AG04449 (cell line): ENCODE data around the gene SEMA4C.

Source experiments
- CTCF ChIA-PET: fragments of 350-600 bp; formaldehyde crosslinking; extraction: SDS; loops from one replicate; lab custom pipeline; 2021; ENCODE audit warnings: antibody characterized with exemption; lab: Yijun Ruan, JAX
- POLR2A ChIA-PET: fragments of 400-600, 350-600 bp; formaldehyde crosslinking; extraction: SDS; loops from one replicate; lab custom pipeline; 2020; ENCODE audit warnings: antibody characterized with exemption, inconsistent platforms; lab: Yijun Ruan, JAX
- DNase-seq: peaks from one replicate; pipeline ENCODE4 v3.0.0-alpha.2; 2010; ENCODE audit warnings: low read depth, low spot score
- H3K4me3 ChIP-seq: 2 replicates; pipeline ENCODE4 v1.5.1; 2011; ENCODE audit warnings: low read depth, mild to moderate bottlenecking, control low read depth, low read length
- TF ChIP-seq, protein P1 (sequence below): IDR thresholded peaks from one replicate; pipeline ENCODE4 v1.5.1; 2011; ENCODE audit warnings: mild to moderate bottlenecking, moderate library complexity, low read length, control low read depth, inconsistent platforms; ENCODE audit not compliant: insufficient read depth; ENCODE audit errors: missing control alignments

SEMA4C gene

DNA sequence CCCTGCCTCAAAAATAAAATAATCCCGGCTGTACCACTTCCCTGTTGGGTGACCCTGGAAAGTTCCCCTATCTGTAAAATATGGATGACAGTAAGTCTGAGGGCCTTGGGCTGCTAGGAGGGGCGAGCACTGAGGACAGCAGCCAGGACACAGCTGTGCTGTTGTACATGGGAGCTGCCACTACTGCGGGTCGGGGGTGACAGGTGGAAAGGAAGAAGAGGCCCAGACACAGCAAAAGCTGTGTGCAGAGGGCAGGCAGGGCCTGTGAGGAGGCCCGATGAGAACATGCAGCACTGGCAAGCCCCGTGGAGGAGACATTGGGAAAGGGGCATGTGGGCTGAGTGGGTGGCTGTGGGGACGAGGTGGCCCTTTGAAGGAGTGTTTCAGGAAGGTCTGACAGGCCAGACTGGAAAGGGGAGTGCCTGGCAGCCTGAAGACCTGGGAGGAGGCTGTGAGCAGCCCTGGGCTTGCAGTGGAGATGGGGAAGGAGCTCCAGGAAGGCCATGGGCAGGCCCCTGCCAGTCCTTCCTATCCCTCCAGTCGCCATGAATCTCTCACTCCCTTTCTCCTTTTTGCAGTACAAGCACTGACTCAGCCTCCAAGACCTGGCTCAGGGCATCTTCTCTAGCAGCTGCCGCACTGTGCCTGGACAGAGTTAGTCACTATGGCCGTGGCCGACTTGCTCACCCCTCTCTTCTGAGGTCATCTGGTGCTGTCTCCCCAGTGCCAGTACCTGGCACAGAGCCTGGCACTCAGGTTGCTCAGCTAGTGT is 28.9 kb upstream of the SEMA4C start:
- no peak for DNase-seq
- POLR2A ChIA-PET: no interaction called here
- CTCF ChIA-PET: no interaction called here
- TF ChIP-seq, protein P1, sequence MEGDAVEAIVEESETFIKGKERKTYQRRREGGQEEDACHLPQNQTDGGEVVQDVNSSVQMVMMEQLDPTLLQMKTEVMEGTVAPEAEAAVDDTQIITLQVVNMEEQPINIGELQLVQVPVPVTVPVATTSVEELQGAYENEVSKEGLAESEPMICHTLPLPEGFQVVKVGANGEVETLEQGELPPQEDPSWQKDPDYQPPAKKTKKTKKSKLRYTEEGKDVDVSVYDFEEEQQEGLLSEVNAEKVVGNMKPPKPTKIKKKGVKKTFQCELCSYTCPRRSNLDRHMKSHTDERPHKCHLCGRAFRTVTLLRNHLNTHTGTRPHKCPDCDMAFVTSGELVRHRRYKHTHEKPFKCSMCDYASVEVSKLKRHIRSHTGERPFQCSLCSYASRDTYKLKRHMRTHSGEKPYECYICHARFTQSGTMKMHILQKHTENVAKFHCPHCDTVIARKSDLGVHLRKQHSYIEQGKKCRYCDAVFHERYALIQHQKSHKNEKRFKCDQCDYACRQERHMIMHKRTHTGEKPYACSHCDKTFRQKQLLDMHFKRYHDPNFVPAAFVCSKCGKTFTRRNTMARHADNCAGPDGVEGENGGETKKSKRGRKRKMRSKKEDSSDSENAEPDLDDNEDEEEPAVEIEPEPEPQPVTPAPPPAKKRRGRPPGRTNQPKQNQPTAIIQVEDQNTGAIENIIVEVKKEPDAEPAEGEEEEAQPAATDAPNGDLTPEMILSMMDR: no peak
- no peak overlapping the region for H3K4me3 ChIP-seq

DNA sequence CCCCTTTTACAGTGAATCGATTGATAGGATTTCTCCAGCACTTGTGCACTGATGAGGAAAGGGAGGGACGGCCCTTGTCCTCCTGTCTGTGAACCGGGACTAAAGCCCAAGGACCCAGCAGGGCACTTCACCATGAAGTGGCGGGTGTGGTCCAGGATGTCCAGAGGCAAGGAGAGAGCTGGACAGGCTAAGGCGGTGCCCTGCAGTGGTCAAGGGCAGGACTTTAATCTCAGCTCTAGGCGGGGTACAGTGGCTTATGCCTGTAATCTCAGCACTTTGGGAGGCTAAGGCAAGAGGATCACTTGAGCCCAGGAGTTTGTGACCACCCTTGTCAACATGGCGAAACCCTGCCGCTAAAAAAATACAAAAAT is 28.2 kb upstream of the SEMA4C start:
- ChIA-PET POLR2A (no interaction called here), CTCF (no interaction called here)
- TF ChIP-seq, protein P1: no peak
- DNase-seq: no peak
- no peak overlapping the region for H3K4me3 ChIP-seq

DNA sequence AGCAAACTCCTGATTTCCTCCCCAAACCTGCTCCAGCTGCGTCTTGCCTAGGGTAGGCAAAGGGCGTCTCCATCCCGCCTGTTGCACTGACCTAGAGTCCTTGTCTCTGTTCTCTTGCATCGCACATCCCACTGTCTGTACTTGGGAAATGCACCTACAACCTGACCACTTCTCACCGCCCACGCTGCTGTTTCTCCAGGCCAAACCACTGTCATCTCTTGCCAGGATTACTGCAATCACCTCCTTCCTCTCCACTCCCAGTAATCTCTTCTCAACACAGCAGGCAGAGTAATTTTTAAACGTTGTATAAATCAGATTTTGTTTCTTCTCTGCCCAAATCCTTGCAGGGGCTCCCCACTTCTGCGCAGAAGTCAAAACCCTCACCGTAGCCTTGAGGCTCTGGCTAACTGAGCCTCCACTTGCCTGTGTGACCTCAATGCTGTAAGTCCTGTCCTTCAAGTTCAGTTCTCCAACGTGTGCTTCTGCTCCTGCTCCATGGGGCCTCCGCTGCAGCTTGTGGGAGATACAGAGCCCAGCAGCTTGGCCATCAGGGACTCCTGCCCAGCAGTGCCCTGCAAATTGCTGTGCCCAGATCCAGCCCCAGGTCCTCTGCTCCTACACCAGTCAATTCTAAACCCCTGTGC is 27.7 kb upstream of the SEMA4C start:
- DNase-seq: no peak
- ChIA-PET POLR2A (no interaction called here), CTCF (no interaction called here)
- H3K4me3 ChIP-seq: no peak overlapping the region
- TF ChIP-seq, protein P1: no peak

DNA sequence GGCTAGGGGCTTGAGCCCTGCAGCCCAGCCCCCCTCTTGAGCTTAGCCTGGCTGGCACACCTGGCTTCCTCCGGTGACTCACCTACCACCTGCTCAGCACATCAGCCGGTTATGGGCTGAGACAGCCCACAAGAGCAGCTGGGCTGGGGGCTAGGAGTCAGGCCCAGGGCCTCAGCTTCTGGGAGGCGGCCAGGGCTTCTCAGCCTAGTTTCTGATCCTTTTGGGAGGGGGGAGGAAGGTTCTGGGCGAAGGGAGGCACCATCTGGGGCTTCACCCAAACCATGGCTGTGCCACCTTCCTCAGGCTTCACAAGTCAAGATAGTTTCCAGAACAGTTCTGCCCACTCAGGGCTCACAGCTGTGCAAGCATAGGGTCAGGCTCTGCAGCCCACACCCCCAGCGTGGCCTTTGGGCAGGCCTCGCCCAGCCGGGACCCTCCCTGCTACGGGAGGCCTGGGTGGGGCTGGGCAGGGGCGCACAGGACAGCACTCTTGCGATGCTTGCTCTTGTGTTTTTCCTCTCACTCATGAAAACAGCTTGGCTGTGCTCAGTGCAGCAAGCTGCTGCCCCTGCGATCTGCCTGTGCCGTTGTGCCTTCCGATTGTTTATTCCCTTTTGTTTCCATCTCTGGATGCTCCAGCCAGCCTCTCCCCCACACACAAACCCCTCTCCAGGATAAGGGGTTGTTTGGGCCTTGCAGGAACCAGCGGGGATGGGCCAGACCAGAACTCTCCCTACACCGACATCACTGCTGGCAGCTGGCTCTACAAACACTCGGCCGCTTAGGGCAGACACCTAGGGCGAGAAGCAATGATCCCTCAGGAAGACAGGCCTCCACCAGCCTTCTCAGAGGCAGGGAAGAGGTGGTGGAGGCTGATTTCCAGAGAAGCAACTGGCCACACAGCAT is 26.1 kb upstream of the SEMA4C start:
- no peak overlapping the region for H3K4me3 ChIP-seq
- ChIA-PET POLR2A (no interaction called here), CTCF (interaction anchor here (1.2 kb wide), 2 partner anchors 38 to 96 kb away, joined by 3 to 4 read pairs; partner anchors contain the start of gene ANKRD39)
- no peak for DNase-seq
- TF ChIP-seq, protein P1: no peak

DNA sequence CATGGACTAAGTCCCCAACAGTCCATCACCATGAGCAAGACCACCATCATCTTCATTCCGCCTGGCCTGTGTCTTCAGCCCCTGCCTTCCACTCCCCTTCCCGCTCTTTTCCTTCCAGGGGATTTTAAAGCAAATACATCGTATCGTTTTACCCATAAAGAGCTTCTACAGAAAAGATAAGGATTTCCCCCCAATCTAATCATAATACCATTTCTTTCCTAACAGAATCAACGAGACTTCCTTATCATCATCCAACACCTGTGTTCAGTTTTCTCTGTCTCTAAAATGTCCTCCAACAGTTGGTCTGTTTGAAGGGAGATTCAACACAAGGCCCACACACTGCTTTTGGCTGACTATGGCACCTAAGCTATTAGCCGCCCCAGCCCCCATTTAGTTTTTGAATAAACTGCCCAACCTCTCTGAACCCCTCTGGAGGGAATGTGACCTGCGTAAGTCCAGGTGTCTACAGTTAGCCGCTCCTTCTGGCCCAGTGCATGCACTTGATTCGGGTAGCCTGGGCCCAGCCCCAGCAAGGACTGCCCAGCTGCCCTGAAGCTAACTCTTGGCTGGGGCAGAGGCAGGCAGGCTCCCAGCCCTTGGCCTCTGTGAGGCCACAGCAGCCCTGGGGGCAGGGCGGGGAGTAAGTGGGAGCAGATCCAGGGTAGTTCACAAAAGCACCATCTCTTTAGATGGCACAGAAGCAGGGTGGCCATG is 25.3 kb upstream of the SEMA4C start:
- DNase-seq: no peak
- no peak overlapping the region for H3K4me3 ChIP-seq
- TF ChIP-seq, protein P1: no peak
- ChIA-PET POLR2A (no interaction called here), CTCF (interaction anchor here (1.2 kb wide), 1 partner anchor 37 kb away, joined by 4 read pairs; the partner anchor contains the start of gene ANKRD39)
